Esophagus muscularis mucosa (tissue), 3 donors: ENCODE results near the gene GALNT6.

Experiments
- CTCF ChIP-seq, 3 experiments: fragments of 200-600 bp in 2 of 3; fragments of 450-650 bp in 1 of 3; sonication (generic) in 2 of 3; IDR thresholded peaks; one replicate each; pipeline ENCODE4 v1.5.1; 2017 to 2019; ENCODE audit warnings: antibody characterized with exemption in 3 of 3, mild to moderate bottlenecking in 2 of 3, moderate library complexity in 1 of 3
- POLR2A ChIP-seq: fragments of 450-650 bp; IDR thresholded peaks from one replicate; pipeline ENCODE4 v1.6.1; 2017; ENCODE audit warnings: antibody characterized with exemption, moderate library complexity, mild to moderate bottlenecking, low read depth
- POLR2AphosphoS5 ChIP-seq, 2 donors: sonication (generic); formaldehyde crosslinking; IDR thresholded peaks; one replicate each; pipeline ENCODE4 v1.6.1; 2017; ENCODE audit warnings: antibody characterized with exemption in 2 of 2

GRCh38 chr12:51311389-51311788, 79.8 kb downstream of the GALNT6 start:
- TF ChIP-seq POLR2AphosphoS5 (IDR thresholded peaks at IDR 0.05) (no peak), POLR2A (no peak), CTCF (IDR thresholded peaks at IDR 0.05) (no peak)
